Stimulated activated naive CD4-positive, alpha-beta T cell treated with Interleukin-2 at 50 U/mL for 16 hours (primary cell): ENCODE data around the gene MAP2K5.
A peak's percentile ranks its signal among the peaks of the same experiment; 100 is the strongest.

Experiments used
- DNase-seq: peaks from one replicate; lab custom pipeline; 2025; lab: John Stamatoyannopoulos, UW

MAP2K5 gene

DNA sequence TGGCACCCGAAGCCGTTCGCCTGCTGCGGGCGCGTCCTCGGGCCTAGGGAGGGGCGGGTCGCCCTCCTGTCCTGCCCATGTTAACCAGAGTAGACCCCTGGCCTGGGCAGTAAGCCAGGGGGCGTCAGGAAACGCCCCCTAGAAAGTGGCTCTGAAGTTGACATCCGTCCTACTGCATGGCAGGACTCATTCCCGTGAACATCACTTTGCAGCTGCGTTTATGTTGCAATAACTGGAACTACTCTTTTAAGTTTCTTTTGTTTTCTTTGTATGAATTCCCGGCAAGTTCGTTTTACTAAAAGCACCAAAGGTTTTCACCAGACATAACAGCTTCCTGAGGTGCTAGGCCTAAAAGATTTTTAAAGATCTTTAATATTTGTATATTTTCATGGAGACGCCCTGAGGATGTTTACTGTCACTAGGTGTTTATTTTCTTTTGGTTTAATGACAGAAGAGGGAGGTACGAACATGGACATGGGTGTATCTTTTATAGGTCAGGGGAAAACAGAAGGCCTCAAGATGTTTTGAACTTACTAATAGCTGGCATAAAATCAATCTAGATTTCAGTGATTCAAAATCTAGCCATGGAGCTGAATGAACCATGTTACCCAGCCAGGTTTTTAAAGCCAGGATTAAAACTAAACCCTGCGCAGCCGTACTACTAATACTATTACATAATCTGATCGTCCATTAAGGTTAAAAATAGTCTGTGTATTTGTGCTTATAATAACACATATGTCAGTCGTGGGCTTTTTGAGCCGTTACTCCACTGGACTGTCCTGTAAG lies 20.5 kb upstream of the MAP2K5 start:
- peak; percentile 29 for DNase-seq

DNA sequence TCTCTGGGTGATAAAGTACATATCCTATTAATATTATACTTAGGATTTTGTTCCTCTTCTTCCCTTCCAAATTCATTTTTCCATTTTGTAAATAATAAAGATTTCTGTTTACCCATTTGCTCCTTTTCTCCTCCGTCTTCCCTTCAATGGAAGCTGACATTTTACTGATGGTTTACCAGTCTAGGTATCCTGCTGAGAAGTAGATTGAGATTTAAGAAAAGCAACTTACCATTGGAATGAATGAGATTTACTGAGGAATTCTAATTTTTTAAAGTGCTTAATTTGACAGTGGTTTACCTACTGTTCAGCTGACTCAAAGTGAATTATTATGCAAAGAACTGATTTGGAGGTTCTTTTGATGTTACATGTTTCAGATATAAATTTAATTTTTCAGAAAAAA lies 19.2 kb upstream of the MAP2K5 start:
- DNase-seq = no peak

DNA sequence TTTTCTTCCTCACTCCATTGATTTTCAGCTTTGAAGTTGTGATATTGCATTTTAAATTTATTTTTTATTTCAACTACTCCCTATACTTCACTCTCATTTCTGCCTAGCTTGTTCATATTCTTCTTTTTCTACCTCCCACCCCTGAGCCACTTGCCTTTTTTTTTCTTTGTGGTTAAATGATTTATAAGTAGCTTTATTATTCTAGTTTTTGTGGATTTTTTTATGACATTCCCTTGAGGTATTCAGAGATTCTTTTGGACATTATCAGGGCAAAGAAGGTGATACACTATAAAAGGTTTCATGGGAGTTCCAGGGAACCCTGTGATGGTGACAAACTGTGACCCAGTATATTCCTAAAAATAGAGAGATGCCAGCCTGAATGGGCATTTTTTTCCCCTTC lies 18.3 kb upstream of the MAP2K5 start:
- no peak for DNase-seq

DNA sequence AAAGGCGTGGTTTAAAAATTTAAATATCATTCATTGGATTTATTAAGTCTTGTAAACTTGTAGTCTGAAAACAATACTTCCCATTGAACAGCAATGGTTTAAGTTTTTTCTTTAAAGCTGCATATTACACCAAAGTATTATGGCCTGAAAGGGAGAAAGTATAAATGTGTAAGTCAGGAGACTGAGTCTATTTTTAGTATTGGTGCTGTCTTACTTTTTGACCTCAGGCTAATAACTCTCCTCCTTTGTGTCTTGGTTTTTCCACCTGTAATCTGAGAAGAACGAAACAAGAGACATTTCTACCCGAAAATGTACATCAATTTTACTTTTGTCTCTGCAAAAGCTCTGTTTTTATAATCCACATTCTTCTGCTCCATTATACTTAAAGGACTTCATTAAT lies 14.0 kb upstream of the MAP2K5 start:
- DNase-seq = no peak

DNA sequence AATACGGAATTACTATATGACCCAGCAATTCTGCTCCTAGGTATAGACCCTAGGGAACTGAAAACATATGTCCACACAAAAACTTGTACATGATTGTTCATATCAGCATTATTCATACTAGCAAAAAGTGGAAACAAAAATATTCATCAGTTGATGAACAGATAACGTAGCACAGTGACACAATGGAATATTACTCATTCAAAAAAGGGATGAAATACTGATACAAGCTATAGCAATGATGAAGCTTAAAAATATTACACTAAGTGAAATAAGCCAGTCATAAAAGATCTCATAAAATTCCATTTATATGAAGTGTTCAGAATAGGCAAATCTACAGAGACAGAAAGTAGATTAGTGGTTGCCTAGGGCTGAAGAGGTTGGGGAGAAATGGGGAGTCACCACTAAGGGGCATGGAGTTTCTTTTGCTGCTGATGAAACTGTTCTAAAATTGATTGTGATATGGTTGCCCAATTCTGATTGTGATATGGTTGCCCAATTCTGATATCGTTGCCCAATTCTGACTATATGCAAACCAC lies 11.1 kb upstream of the MAP2K5 start:
- DNase-seq = no peak

DNA sequence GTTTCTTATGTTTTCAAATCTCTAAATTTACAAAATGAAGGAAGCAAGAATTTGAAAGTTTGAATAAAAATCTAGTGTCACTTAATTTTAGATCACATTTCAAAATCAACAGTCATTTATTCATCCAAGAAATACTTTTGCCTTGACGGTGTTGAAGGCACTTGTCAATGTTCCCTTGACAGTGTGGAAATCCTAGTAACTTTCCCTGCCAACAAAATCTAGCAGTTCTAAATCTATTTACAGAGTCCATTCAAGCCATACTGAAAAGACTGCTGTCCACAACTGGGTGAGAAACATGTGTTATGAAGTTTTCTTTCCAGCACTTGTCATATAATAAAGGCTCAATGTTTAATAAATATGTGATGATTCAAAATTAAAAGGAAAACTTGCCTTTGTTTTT lies 8.6 kb upstream of the MAP2K5 start:
- no peak for DNase-seq

DNA sequence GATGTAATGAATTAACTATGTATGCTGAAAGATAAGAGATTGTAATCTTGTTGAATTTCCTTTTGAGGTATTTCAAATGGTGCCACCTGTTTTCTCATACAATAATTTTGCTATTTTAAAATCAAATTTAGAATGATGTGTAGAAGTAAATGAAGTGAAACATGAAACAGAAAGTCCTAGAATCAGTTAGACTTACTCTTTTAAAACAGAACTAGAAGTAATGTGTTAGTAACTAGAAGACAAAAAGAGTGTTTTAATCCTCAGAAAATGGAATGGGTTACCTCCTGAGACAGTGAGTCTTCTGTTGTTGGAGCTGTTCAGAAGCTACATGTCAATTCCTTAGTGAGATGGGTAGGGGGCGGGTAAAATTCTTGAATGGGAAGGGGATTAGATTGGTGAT lies 8.1 kb upstream of the MAP2K5 start:
- no peak for DNase-seq

DNA sequence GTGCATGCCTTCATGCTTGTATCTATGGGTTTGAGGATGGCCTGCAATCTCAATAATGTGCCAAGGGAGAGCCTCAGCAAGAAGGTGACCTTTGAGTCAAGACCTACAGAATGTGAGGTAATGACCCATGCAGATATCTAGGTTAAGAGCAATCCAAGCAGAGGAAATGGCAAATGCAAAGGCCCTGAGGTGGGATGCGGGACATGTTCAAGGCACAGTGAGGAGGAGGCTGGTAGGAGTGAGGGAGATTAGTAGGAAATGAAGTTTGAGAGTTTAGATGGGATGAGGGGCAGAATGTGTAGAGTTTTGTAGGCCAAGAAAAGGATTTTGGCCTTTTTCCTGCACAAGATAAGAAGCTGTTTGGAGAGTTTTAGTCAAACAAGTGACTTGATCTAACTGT lies 4.7 kb upstream of the MAP2K5 start:
- no peak for DNase-seq

DNA sequence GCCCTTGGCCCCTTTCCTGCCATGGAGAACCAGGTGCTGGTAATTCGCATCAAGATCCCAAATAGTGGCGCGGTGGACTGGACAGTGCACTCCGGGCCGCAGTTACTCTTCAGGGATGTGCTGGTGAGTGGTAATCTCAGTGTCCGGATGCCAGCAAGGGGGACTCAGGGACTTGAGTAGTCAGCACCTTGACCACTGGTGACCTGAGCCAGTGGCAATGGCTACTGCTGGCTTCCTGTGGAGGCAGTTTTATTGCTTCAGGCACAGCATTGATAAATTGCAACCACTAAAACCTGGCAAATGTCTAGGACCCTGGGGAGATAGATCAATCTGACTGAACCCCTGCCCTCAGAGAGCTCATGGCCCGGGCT lies 830 bp downstream of the MAP2K5 start:
- DNase-seq = no peak

DNA sequence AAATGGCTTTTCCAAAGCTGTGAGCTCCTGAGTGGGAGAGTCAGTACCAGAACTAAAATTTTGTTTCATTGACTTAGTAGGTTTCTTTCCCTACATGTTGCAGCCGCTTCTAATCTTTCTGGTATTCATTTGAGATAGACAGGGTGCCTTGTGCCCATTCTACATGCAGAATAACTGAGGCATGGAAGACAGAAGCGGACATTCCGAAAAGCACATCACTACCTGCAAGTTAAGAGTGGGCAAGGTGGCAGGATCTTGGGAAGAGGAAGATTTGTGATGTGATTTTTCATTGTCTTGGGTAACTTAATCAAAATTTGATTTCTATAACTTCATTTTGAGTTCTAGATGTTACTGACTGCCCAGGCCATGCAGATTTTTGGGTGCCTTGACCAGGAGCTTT lies 2.0 kb downstream of the MAP2K5 start:
- DNase-seq = no peak

DNA sequence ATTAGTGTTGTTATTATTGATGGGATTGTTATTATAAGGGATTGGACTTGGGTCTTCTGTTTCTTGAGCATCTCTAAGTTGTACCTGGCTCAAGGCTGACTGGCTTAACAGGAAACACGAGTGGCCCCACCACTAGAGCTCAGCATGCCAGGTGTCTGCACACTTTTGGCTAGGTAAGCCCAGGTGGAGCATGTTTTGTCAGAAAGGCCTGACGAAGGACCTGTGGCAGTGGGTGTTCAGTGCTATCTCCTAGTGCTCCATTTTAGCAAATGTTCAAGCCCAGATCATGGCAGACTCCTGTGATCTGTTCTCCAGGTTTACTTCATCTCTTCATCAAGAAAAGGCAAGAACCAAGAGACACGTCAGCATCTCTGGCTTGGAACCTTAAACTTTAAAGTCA lies 3.4 kb downstream of the MAP2K5 start:
- no peak for DNase-seq

DNA sequence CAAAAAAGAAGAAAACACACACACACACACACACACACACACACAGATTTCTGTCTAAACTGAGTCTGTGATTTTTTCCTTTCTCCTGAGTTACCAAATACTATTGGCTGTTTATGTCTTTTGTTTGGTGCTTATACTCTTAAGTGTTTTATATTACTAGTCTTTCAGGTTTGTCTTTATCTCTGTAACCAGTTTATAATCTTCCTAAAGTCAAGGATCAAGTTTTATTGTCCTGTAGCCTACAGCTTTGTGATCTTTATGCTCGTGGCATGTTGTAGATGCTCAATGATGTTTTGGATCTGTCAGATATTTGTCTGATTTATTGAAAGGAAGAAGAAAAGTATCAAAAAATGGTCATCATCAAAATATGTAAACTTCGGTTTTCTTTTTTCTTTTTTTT lies 4.6 kb downstream of the MAP2K5 start:
- no peak for DNase-seq

DNA sequence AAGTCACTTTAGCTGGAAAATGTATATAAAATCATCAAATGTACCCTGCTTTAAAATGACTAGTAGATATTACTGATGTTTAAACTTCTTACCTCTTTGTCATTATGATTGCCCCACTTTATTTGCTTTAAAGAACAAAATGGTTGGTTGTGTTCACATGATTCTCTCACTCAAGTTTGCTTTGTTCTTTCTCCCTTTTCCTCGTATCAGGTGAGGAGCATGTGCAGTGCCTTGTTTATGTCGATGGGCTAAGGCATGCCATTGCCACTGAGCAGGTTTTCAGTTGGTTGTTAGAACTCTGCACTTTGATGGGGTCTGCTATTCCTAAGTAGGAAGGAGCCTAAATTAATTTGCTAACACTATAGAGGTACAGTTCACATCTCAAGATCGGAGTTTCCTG lies 5.3 kb downstream of the MAP2K5 start:
- DNase-seq = no peak

DNA sequence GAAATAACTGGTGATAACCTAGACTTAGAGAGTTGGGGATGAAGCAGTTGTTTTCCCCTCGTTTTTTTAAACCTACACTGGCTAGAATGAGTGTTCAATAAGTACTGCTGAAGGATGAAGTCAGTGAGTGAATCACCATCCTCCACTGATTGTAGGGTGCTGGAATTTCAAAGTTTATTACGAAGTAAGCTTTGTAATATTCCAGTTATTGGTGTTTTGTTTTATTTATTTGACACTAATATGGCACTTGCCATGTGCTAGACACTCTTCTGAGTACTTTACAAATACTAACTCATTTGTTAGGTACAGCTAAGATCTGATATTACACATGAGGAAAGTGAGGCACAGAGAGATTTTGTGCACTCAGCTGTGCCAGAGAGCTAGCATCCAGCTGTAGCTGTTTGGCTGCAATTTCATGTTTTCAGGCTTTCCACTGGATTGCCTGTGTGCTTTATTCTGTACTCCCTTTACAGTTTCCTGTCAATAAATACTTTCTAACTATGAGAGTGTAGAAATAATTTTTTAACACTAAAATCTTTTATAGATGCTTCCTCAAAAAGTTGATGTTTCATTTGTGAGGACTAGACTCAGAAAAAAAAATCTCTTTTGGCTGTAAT lies 5.8 kb downstream of the MAP2K5 start:
- DNase-seq = no peak

DNA sequence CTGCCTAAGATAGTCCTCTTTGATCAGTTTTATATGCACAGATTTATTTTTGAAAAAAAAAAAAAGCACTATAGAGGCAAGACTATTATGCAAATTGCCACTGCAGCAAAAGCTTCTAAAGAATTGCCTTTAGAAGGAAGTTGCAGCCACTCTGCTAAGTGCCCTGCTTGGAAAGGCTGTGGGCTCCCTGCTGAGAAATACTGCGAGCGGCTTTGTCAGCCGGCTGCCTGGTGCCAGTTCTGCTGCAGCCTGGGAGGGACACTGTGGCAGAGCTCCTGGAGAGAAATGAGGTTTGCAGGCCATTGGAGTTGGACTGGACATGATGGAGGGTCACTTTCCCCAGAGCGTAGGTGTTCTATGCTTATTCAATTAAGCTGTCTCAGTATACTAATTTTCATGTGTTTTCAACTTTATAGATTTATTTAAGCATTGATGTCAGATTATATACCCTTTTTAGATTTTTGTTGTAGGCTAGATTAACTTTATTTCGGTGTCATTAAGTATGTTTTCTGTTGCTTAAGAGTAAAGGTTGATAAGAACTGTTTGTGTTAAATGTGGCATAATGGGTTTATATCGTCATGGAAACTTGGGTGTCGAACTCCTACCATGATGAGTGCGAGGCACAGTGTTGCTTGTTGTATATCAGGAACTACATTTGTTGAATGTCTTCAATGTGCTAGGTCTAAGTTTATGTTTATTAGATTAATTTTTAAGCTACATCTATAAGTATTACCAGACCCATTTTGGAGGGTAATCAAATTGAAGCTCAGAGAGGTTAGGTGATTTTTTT lies 6.6 kb downstream of the MAP2K5 start:
- DNase-seq = no peak

DNA sequence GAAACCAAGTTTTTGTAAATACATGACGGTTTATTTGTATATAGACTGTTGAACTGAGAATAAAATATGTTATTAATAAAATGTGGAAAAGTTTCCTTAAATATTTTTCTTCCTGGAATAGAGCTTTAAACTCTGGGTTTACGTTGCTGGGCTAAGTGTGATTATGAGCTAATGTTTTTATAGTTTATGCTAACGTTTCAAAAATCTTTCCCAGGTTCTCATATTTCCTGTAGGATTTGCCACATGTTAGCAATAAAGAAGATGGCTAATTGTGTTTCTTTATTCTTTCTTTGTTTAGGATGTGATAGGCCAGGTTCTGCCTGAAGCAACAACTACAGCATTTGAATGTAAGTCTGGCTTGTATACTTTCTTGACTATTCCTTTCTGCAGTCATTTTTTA lies 7.2 kb downstream of the MAP2K5 start:
- no peak for DNase-seq

DNA sequence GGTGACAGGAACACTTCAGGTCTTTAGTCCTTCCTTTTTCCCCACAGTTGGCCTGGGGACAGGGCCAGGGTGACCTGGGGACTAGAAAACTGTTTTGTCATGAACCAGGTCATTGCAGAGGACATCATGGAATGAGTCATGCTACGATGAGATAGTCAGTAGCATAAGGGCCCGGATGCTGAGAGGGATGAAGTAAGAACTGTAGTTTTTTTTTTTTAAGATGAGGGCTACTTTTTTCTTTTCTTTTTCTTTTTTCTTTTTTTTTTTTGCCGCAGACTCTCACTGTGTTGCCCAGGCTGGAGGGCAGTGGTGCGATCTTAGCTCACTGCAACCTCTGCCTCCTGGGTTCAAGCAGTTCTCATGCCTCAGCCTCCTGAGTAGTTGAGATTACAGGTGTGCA lies 8.0 kb downstream of the MAP2K5 start:
- DNase-seq = no peak

DNA sequence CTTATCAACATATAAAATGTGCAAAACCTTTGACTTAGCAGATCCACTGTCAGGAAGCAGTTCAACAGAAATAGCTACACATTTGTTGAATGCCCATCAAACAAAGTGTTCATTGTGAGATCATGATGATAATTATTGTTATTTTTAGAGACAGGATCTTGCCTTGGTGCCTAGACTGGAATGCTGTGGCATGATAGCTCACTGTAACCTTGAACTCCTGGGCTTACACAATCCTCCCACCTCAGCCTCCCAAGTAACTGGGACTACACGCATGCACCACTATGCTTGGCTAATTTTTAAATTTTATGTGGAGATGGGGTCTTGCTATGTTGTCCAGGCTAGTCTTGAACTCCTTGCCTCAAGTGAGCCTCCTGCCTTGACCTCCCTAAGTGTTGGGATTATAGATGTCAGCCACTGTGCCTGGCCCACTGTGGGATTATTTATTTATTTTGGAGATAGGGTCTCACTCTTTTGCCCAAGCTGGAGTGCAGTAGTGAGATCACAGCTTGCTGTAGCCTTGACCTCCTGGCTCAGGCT lies 8.8 kb downstream of the MAP2K5 start:
- no peak for DNase-seq

DNA sequence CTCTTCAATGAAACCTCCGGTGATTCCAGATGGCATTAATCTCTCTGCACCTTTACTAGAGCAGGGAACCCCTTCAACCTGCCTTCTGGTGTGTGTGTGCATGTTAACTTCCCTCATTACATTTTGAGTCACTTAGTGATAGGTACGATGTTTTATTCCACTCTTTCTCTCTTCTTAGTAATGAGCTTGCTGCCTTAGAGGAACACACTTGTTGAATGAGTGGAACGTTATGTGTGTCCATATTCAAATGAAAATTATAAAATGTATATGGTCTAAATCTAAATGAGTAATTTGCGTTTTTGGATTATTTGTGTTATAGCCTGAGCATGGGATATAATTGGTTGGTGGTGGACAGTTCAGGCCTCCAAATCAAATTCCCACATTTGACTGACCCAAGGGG lies 12.1 kb downstream of the MAP2K5 start:
- DNase-seq = no peak

DNA sequence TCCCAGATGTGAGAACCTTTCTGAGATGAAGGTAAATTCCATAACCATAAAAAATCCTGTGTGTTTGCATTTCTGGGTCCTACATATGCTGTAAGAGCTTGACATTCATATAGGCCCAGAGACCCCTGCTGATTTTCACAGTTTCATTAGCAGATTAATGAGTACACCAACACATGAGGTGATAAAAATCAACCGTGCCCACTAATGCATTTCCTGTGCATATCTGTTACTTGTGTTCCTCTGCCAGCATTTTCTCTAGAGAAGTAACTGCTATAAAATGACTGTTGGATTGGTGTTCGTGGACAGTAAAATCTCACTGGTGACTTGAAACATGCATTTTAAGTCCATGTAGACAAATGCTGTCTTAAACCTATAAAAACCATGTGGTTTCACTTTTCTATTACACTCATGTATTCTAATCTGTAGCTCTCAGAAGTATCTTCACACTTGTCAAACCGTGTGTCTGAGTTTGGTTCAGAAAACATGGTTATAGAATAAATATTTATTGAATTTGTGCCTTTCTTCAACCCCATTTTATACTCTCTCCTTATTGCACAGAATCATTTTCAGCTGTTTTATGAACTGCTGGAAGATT lies 14.6 kb downstream of the MAP2K5 start:
- DNase-seq = no peak

DNA sequence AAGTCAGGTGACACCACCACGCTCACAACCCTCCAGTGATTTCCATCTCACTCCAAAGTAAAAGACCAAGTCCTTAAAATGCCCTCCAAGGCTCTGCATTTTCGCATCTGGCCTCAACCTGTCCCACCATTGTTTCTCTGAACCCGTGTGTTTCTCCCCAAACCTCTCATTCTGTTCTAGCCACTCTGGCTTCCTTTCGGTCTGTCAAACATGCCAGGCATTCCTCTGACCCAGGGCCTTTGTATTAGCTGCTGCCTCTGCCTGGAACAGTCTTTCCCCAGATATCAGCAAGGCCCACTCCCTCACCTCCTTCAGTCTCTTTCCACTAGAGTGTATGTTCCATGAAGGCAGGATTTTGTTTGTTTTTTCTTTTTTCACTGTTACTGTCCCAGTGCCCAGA lies 16.0 kb downstream of the MAP2K5 start:
- no peak for DNase-seq

DNA sequence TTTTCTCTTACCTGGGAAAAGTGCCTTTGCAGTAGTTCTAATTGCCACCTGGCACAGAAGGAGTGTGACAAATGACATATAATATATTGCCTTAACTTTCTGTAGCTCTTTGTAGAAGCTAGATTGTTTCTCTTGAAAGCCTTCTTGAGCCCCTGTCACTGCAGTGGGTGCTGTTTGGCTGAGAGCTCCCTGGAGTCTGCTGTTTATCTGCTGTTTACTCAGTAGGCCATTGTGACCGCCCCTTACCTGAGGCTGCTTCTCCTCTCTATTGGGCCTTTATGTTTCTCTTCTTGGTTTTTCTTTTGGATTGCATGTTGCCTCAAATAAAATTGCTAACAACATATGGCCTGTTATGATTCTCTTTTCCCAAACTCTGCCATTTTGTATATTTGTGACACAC lies 16.7 kb downstream of the MAP2K5 start:
- DNase-seq = no peak
